ENCODE data around the gene GOLGA6C. TPM values are rescaled to one million over a fixed set of nuclear protein-coding genes. Genes with fewer than 3 reads are reported as not detected.
"Not testable (repeated sequence)": the region's sequence is repeated elsewhere in the genome, so short reads cannot be mapped to it uniquely, and the experiment has no call there.

Gene GOLGA6C
- polyA plus RNA-seq, 3 donors: not detected

DNA sequence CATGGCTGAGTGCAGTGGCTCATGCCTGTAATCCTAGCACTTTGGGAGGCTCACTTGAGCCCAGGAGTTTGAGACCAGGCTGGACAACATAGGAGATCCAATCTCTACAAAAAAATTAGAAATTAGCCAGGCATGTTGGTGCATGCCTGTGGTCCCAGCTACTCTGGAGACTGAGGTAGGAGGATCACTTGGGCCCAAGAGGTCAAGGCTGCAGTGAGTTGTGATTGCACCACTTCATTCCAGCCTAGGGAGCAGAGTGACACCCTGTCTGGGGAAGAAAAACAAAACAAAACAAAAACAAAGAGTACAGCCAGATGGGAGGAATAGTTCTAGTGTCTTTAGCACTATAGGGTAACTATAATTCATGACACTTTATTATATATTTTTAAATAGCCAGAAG, 51.6 kb downstream of the GOLGA6C start:
- intact Hi-C loops (cut with micrococcal nuclease): loop anchor here (5.0 to 10.0 kb wide), 2 partner anchors 75 to 342 kb away; no protein-coding TSS in a partner anchor
- H3K27ac Mint-ChIP-seq: no peak overlapping the region

DNA sequence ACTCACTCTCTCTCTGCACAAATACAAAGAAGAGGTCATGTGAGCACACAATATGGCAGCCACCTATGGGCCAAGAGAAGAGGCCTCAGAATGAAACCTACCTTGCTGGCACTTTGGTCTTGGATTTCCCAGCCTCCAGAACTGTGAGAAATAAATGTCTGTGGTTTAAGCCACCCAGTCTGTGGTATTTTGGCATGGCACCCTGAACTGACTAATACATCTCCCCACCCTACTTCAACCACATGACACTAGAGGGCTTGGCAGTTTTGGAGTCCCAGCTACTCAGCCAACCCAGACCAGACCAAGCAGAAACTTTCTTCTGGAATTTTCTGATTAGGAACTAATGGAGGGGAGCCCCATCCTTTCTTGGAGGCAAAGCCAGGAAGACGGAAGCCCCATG, 54.4 kb downstream of the GOLGA6C start:
- DNase-seq; intact Hi-C loops (cut with micrococcal nuclease); H3K4me1 Mint-ChIP-seq; H3K4me1 ChIP-seq (ENCODE audit: control insufficient read depth in 1 of 2, insufficient read depth in 2 of 2, low read length in 2 of 2); H3K9me3 Mint-ChIP-seq; H3K36me3 ChIP-seq (replicated peaks in 1 of 2; ENCODE audit: control insufficient read depth in 1 of 2, insufficient read depth in 2 of 2, low read length in 2 of 2); H3K79me2 ChIP-seq (ENCODE audit: insufficient read depth, low read length); H2AFZ ChIP-seq (ENCODE audit: insufficient read depth, low read depth, low read length, poor library complexity, severe bottlenecking); H3K9me3 ChIP-seq (replicated peaks in 1 of 2; ENCODE audit: control insufficient read depth in 1 of 2, insufficient read depth in 1 of 2, low read length in 2 of 2); H3K4me3 Mint-ChIP-seq; H3K27me3 ChIP-seq (ENCODE audit: control insufficient read depth in 2 of 2, insufficient read depth in 2 of 2, low read length in 2 of 2); H3K27ac ChIP-seq (ENCODE audit: low read depth in 1 of 2, low read length in 2 of 2); H3K4me3 ChIP-seq (replicated peaks in 1 of 3; ENCODE audit: low read depth in 2 of 3, low read length in 3 of 3); H3K36me3 Mint-ChIP-seq; H3K4me2 ChIP-seq (replicated peaks; ENCODE audit: extremely low read depth, low read length, poor library complexity, severe bottlenecking); H3K9ac ChIP-seq (ENCODE audit: insufficient read depth, low read length, poor library complexity, severe bottlenecking); H4K20me1 ChIP-seq (ENCODE audit: insufficient read depth, low read length): not testable (repeated sequence)
- WGBS (ENCODE audit: insufficient coverage): 100% methylated on average over 1 of the region's 1 CpG
- Mint-ChIP-seq H3K27ac (peak overlapping the region in 1 of 7 donors; percentile 21), H3K27me3 (ENCODE audit: low read depth in 3 of 3) (peaks cover 3 to 11% (median 7%) of the 10 kb centered on the region in 3 donors)

More for the DNA sequence above, 51.6 kb downstream of the GOLGA6C start:
- Histone ChIP-seq H4K20me1 (ENCODE audit: insufficient read depth, low read length) (no peaks in the 10 kb centered on the region), H3K4me2 (replicated peaks; ENCODE audit: extremely low read depth, low read length, poor library complexity, severe bottlenecking) (no peak overlapping the region), H3K27me3 (ENCODE audit: control insufficient read depth in 2 of 2, insufficient read depth in 2 of 2, low read length in 2 of 2) (peaks cover 0 to 9% of the 10 kb centered on the region in 2 donors), H2AFZ (ENCODE audit: insufficient read depth, low read depth, low read length, poor library complexity, severe bottlenecking) (no peak overlapping the region), H3K9ac (ENCODE audit: insufficient read depth, low read length, poor library complexity, severe bottlenecking) (no peak overlapping the region), H3K36me3 (replicated peaks in 1 of 2; ENCODE audit: control insufficient read depth in 1 of 2, insufficient read depth in 2 of 2, low read length in 2 of 2) (no peaks in the 10 kb centered on the region), H3K4me1 (ENCODE audit: control insufficient read depth in 1 of 2, insufficient read depth in 2 of 2, low read length in 2 of 2) (no peaks in the 10 kb centered on the region), H3K4me3 (replicated peaks in 1 of 3; ENCODE audit: low read depth in 2 of 3, low read length in 3 of 3) (no peak overlapping the region), H3K9me3 (replicated peaks in 1 of 2; ENCODE audit: control insufficient read depth in 1 of 2, insufficient read depth in 1 of 2, low read length in 2 of 2) (no peaks in the 10 kb centered on the region), H3K79me2 (ENCODE audit: insufficient read depth, low read length) (no peaks in the 10 kb centered on the region), H3K27ac (ENCODE audit: low read depth in 1 of 2, low read length in 2 of 2) (no peak overlapping the region)
- Mint-ChIP-seq H3K36me3 (no peaks in the 10 kb centered on the region), H3K9me3 (peaks cover 0 to 2% (median 0%) of the 10 kb centered on the region in 7 donors), H3K4me3 (no peak overlapping the region), H3K27me3 (ENCODE audit: low read depth in 3 of 3) (peaks cover 3 to 18% (median 14%) of the 10 kb centered on the region in 3 donors), H3K4me1 (no peaks in the 10 kb centered on the region)
- DNase-seq: no peak
- TF ChIP-seq, protein P1, sequence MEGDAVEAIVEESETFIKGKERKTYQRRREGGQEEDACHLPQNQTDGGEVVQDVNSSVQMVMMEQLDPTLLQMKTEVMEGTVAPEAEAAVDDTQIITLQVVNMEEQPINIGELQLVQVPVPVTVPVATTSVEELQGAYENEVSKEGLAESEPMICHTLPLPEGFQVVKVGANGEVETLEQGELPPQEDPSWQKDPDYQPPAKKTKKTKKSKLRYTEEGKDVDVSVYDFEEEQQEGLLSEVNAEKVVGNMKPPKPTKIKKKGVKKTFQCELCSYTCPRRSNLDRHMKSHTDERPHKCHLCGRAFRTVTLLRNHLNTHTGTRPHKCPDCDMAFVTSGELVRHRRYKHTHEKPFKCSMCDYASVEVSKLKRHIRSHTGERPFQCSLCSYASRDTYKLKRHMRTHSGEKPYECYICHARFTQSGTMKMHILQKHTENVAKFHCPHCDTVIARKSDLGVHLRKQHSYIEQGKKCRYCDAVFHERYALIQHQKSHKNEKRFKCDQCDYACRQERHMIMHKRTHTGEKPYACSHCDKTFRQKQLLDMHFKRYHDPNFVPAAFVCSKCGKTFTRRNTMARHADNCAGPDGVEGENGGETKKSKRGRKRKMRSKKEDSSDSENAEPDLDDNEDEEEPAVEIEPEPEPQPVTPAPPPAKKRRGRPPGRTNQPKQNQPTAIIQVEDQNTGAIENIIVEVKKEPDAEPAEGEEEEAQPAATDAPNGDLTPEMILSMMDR (IDR thresholded peaks at IDR 0.05): no peak

All from CD14-positive monocyte (primary cell).